ENCODE results near the gene ALDH1L1.
A peak's percentile ranks its signal among the peaks of the same experiment; 100 is the strongest.

ALDH1L1 gene

DNA sequence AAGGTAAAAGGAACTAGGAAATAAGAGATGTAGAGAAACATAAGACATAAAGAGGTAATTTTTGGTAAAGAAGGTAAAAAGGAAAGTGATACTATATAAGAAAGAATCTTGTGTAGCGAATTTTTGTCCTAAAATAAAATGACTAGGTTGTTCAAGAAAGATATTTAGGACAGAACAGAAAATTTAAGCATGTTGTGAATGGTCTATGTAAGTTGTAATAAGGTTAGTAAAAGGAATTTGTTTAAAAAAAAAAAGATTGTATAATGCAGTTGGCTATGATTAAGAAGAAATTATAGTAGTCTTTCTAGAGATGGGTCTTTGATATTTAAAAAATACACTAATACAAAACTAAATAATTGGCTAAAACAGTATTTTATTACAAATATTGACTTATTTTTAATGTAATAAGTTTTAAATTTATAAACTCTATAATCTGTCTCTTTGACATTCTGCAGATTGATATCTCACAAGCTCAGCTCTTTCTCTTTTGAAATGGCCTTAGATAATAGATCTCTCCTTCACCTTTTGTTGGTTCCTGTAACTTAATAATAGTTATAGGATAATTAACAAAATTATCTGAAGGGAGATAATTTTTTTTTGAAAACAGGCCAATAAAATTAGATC is 92.7 kb downstream of the ALDH1L1 start:
- H3K36me3 ChIP-seq, result no peaks in the 10 kb centered on the region
- no peak overlapping the region for H3K4me3 ChIP-seq (ENCODE audit: low read depth, low read length)
- TF ChIP-seq, protein P1, sequence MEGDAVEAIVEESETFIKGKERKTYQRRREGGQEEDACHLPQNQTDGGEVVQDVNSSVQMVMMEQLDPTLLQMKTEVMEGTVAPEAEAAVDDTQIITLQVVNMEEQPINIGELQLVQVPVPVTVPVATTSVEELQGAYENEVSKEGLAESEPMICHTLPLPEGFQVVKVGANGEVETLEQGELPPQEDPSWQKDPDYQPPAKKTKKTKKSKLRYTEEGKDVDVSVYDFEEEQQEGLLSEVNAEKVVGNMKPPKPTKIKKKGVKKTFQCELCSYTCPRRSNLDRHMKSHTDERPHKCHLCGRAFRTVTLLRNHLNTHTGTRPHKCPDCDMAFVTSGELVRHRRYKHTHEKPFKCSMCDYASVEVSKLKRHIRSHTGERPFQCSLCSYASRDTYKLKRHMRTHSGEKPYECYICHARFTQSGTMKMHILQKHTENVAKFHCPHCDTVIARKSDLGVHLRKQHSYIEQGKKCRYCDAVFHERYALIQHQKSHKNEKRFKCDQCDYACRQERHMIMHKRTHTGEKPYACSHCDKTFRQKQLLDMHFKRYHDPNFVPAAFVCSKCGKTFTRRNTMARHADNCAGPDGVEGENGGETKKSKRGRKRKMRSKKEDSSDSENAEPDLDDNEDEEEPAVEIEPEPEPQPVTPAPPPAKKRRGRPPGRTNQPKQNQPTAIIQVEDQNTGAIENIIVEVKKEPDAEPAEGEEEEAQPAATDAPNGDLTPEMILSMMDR (IDR thresholded peaks at IDR 0.05; ENCODE audit: low read depth, low read length), result no peak
- no peak overlapping the region for H3K27ac ChIP-seq
- peaks cover 4% of the 10 kb centered on the region for H3K9me3 ChIP-seq (ENCODE audit: severe bottlenecking)
- no peak for DNase-seq
- no peaks in the 10 kb centered on the region for H3K27me3 ChIP-seq (ENCODE audit: insufficient read depth, low read depth, severe bottlenecking)

DNA sequence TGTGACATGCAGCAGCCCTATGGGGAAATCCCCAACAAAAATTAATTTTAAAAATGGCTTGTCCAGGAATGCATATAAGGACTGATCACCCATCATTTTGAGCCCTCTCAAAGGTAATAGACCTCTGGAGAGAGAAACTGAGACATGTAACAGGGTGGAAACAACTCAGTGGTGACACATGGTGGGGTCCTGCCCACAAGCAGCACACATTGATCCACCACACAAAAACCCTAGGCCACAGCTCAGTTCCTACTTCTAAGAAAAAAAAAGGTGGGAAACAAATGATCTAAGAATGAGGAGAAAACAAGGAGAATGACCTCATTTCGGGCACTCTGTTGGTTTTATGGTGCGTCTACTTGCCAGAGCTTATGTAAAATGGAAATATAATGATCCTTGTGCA is 94.5 kb downstream of the ALDH1L1 start:
- Histone ChIP-seq H3K36me3 (no peaks in the 10 kb centered on the region; the same call in 1 of the 2 replicates), H3K27me3 (ENCODE audit: insufficient read depth, low read depth, severe bottlenecking) (no peaks in the 10 kb centered on the region), H3K4me3 (ENCODE audit: low read depth, low read length) (no peak overlapping the region), H3K27ac (no peak overlapping the region), H3K9me3 (ENCODE audit: severe bottlenecking) (peaks cover 4% of the 10 kb centered on the region)
- no peak for DNase-seq
- TF ChIP-seq, protein P1 (IDR thresholded peaks at IDR 0.05; ENCODE audit: low read depth, low read length), result no peak

DNA sequence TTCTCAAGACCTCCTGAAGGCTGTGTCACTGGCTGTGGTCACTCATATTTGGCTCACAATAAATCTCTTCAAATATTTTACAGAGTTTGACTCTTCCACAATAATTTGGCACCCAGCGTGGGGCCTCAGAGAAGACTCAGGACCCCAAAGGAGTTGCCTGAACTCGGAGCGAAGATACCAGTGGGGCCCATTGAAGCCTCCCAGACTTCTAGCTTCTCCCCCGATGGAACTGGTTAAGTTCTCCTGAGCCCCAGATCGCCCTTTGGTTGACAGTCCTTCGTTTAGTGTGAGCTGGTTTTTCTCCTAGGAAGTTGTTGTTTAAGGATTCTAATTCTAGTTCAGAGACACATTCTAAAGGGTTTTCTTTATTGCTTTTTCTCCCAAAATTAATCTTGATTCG is 95.1 kb downstream of the ALDH1L1 start:
- no peak overlapping the region for H3K4me3 ChIP-seq (ENCODE audit: low read depth, low read length)
- no peaks in the 10 kb centered on the region for H3K27me3 ChIP-seq (ENCODE audit: insufficient read depth, low read depth, severe bottlenecking)
- no peak overlapping the region for H3K27ac ChIP-seq
- TF ChIP-seq, protein P1 (IDR thresholded peaks at IDR 0.05; ENCODE audit: low read depth, low read length), result no peak
- H3K36me3 ChIP-seq, result no peaks in the 10 kb centered on the region; the same call in 1 of the 2 replicates
- peaks cover 4% of the 10 kb centered on the region for H3K9me3 ChIP-seq (ENCODE audit: severe bottlenecking)
- DNase-seq, result no peak

DNA sequence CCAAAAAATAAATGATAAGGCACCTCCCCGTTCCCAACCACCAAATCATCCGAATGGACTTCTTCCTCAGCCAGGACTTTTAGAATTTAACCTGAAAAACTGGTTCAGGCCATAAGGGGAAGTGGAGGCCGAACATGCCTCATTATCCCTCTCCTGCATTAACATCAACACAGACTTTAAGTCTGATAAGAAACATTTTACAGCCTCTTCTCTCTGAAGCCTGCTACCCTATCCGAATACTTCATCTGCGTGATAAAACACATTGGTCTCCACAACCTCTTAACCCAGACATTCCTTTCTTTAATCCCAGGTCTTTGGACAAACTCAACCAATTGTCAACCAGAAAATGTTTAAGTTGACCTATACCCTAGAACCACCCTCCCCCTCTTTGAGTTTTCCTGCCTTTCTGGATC is 95.6 kb downstream of the ALDH1L1 start:
- no peaks in the 10 kb centered on the region for H3K27me3 ChIP-seq (ENCODE audit: insufficient read depth, low read depth, severe bottlenecking)
- H3K36me3 ChIP-seq, result no peaks in the 10 kb centered on the region; the same call in 1 of the 2 replicates
- H3K4me3 ChIP-seq (ENCODE audit: low read depth, low read length), result peak overlapping the region; percentile 78
- DNase-seq, result no peak
- peak overlapping the region; percentile 84; the same call in 1 of the 2 replicates for H3K27ac ChIP-seq
- peaks cover 4% of the 10 kb centered on the region for H3K9me3 ChIP-seq (ENCODE audit: severe bottlenecking)
- TF ChIP-seq, protein P1 (IDR thresholded peaks at IDR 0.05; ENCODE audit: low read depth, low read length), result no peak

DNA sequence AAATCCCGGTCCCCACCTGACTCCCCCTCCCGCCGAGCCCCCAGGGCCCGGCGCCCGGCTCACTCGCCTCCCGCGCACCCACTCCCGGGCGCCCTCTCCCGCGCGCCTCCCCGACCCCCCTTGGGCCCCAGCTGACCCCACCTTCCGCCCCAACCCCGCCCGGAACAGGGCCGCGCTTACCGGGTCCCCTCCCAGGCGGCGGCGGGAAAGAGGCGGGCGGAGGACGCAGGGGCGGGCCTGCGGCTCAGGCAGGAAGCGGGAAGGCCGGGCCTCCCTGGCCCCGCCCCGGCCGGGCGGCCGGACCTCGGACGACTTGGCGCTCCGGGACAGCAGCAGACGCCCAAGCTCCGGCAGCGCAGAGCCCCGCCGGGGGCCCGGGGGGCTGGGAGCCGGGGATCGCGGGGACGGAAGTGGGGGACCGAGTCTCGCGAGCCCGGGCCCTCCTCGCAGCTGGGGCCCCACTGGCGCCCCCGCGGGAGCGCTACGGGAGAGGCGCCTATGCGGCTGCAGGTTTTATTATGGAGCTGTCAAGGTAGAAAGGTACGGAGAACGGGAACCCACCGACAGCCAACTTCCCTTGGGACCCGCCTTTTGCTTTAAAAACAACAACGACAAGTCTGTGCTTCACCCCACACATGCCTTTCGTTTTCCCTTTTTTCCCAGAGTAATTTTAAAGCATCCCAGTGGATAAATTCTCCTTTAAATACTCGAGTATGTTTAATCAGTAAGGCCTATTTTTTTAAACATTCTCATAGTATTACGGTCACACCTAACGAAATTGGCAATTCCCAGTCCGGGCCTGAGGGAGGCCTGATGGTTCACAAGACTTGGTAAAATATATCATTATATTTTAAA is 96.2 kb downstream of the ALDH1L1 start, which contains the start of gene SLC41A3:
Gene SLC41A3 (minus strand): TSS at position 212 of the 855 bp plus-strand sequence. CDS start 15,905 bp downstream, outside the sequence.
- Histone ChIP-seq H3K27ac (peak within 1 kb of the TSS; percentile 84), H3K9me3 (ENCODE audit: severe bottlenecking) (peaks cover 4% of the 10 kb centered on the region), H3K36me3 (no peaks in the 10 kb centered on the region; the same call in 1 of the 2 replicates), H3K4me3 (ENCODE audit: low read depth, low read length) (peak within 1 kb of the TSS; percentile 78), H3K27me3 (ENCODE audit: insufficient read depth, low read depth, severe bottlenecking) (no peaks in the 10 kb centered on the region)
- DNase-seq, result peak; percentile 94
- TF ChIP-seq, protein P1 (IDR thresholded peaks at IDR 0.05; ENCODE audit: low read depth, low read length), result peak; percentile 65

All from WERI-Rb-1 (cell line).